SHP77 treated with DMSO at 0.1 percent for 48 hours (cell line): ENCODE data around the gene ACACB.

Experiments
- DNase-seq: peaks from one replicate; lab custom pipeline; 2025; lab: John Stamatoyannopoulos, UW

Gene ACACB

DNA sequence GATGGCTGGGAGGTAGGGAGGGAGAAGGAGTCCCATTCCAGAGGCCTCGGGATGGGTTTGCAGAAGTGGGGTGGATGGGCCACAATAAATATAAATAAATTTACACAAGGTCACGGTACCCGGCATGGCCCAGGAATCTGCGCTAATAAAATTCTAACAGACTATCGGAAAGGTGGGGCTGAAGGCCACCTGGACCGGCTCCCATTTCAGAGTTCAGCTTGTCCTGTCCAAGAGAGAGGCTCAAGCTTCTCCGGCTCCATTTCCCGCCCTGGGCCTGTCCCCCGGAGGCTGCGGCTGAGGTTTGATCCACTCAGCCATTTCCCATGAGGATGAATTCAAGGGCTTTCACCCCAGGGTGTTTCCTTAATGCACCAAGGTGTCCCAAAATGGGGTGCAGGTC, 162.5 kb downstream of the ACACB start:
- no peak for DNase-seq

DNA sequence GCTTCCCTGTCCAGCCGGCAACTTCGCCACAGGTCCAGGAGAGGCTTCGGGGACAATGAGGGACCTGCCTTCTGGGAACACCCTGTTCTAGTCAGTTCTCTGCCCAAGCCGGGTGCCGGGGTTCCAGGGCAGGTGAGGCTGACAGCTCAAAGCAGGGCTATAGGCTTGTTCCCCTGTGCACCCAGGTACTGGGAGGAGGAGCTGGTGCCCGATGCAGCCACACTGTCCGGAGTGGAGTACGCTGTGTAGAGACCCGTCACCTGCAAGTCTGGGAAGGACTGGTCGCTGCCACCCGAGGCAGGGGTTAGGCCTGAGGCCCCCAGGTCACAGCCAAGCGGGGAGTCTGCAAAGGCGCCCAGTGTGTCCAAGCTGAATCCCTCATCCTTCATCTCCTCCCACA, 163.1 kb downstream of the ACACB start:
- DNase-seq, result no peak

DNA sequence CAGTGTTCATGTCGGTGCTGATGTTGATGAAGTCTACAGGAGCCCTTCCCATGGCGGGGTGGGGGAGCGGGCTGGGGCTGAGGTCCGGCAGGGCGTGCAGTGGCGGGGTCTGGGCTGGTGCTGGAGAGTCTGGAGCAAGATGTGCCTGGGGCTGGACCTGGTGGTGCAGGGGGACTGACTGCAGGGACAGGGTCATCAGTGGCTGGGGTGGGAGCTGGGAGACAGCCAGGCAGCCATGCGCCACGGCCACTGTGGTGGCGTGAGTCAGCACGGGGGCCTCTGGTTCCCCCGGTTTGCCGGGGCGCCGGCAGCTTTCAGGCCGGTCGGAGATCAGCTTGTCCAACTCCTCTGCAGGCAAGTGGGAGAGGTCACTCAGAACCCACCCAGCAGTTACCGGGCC, 165.1 kb downstream of the ACACB start:
- no peak for DNase-seq

- no peak for DNase-seq
Observed at GRCh38 chr12:109284392-109284791, 168.0 kb downstream of the ACACB start.

DNA sequence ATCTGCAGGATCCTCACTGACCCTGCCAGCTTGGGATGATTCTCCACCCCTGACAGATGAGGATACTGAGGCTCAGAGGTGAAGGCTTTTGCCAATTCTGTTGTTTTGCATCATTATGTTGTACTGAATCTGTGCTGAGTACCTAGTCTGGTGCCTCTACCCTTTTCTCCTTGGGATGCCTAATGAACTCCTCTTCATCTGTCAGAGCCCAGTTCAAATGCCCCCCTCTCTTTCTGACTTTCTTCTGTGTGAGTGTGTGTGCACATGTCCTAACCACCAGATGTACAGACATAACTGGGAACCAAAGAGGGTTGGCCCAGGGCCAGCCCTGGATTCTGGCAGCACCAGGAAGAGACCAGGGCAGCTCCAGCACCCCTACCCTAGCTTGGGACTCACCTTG, 169.9 kb downstream of the ACACB start:
- no peak for DNase-seq

DNA sequence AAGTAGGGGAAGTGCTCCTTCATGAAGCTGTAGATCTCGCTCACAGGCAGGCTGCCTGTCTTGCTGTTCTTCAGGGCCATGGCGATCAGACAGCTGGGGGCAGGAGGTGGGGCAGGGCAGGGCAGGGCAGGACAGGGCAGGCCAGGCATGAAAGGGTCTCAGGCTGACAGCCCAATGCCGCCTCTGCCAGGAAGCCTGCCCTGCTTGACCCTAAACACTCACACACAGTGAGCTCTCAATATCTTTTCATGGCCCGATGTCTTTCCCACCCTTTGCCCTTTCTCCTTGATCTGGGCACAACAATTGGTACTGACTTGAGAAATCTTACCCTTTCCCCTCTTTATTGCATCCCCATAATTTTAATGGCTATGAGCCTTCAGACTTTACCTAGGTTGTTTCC, 170.3 kb downstream of the ACACB start:
- no peak for DNase-seq

DNA sequence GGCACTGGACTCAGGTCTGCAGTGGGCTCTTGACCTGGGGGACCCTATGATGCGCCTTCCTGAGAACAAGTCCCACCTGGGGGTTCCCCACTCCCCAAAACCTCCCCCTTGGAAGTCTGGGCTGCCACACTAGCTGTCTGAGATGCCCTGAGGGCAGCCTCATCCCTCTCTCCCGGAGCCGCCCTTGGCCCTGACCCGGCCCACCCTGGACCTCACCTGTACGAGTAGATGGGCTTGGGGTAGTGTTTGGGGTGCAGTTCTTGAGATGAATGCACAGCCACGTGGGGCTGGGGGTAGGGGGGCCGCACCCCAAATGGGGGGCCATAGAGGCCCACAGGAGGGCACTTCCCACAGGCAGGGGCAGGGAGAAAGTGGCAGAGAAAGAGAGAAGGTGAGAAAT, 170.8 kb downstream of the ACACB start:
- no peak for DNase-seq

GRCh38 chr12:109287811-109288469, 171.6 kb downstream of the ACACB start:
- DNase-seq, result no peak

GRCh38 chr12:109288571-109288970, 172.2 kb downstream of the ACACB start:
- no peak for DNase-seq

GRCh38 chr12:109289004-109289403, 172.6 kb downstream of the ACACB start:
- DNase-seq, result no peak

GRCh38 chr12:109289551-109289950, 173.2 kb downstream of the ACACB start:
- no peak for DNase-seq

- DNase-seq, result no peak
Observed at GRCh38 chr12:109290061-109290460, 173.7 kb downstream of the ACACB start.

DNA sequence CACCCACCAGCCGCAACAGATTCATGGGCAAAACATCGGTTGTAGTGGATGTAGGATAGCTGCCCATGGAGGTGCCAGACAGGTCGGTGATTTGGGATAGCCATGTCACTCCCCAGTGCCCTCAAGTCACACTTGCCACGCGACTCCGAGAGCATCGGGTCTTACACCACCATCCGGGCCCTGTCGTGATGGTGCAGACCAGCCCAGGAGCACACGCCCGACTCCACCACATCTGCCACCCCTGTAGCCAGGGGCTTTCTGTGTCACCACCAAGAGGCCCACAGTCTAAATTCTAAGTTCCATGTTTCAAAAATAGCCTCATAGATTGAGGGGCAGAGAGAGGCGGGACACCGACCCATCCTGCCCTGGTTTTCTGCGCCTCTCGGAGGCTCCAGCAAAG, 174.7 kb downstream of the ACACB start:
- DNase-seq, result no peak

GRCh38 chr12:109291521-109292341, 175.3 kb downstream of the ACACB start:
- DNase-seq, result peak; percentile 94

DNA sequence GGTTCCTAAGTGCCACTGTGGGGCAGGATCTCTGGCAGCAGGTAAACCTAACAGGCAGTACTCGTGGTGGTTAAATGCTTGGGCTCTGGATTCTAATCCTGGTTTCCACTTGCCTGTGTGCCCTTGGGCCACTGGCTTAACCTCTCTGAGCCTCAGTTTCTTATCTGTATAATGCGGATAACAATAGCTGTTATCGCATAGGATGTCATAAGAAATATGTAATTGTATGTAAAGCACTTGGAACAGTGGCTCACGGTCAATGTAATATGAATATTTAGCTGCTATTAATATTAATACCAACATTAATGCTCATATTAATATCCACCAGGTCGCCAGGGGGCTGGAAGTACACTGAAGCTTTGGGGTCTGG, 175.9 kb downstream of the ACACB start:
- DNase-seq, result no peak

DNA sequence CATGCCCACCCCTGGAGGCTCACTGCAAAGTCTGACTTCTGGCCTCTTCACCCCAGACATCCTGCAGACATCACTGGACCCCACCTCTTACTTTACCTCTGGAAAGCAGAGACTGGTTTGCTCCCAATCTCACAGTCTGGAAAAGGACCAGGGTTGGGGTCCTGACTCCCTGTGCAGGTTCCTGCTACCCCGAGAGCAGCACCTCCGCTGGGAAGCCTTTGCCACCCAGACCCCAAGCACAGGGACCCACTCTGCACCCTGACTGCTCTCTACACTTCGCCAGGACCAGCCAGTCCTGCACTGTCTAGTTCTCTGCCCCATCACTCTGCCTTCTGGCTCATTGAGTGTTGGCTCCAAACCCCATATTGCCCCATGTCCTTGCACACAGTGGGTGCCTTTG, 176.7 kb downstream of the ACACB start:
- DNase-seq, result no peak

DNA sequence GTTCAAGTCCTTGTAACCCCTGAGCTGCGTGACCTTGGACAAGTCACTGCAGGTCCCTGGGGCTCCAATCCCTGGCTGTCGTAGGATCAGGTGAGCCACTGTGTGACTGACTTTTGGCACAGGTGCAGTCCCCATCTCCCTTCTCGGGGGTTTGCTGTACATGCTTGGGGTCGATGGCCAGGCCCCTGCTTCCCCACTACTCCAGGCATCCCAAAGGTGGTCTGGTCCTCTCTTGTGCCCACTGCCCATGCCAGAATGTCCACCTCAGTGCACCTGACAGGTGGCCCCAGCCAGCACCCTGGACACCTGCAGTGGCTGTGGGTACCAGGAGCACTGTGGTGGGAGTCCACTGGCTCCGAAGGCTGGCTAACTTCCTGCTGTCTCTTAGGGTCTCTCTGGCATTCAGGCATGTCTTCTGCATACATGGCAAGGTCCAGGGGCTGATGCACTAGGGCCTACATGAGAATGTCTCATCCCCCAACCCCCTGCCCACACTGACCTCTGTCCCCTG, 178.0 kb downstream of the ACACB start:
- no peak for DNase-seq

GRCh38 chr12:109295764-109296425, 179.5 kb downstream of the ACACB start:
- DNase-seq, result no peak

- no peak for DNase-seq
Observed at GRCh38 chr12:109296431-109296830, 180.0 kb downstream of the ACACB start.

DNA sequence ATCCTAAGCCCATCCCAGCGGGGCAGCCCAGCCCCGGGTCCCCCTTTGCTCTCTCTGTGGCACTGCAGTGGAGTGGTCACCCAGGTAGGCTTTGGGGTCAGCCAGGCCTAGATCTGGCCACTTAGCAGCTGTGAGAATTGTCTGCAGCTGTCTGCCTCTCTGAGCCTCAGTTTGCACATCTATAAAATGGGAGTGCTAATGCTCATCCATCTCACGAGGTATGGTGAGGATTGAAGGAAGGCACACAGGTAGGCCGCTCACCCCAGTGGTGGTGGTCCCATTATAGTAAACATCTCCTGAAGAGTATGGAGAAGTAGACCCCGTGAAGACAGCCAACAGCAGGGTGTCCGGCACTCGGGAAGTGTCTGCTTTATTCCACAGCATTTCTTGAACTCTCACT, 183.5 kb downstream of the ACACB start:
- no peak for DNase-seq

DNA sequence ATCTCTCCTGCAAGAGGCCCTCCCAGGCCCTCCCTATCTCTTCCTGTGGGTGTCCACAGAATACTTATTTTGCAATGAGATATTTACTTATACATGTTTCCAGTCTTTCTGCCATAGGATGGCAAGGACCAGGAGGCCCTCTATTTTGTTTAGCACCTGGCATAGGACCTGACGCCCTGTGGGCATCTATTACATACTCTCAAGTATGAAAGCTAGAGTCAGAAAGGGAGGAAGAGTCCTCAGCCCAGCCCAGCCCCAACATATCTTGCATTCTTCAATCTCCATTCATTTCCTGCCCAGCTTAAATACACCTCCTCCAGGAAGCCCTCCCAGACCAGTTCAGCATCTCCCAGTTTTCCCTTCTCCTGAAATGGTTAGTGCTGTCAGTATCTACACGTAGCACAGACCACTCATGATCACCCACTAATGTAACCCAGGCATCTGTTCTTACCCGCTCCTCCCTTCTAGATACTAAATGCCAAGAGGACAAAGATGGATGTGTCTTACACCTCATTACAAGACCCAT, 185.3 kb downstream of the ACACB start:
- DNase-seq, result no peak

GRCh38 chr12:109302358-109302757, 186.0 kb downstream of the ACACB start:
- no peak for DNase-seq

- no peak for DNase-seq
Observed at GRCh38 chr12:109302770-109303169, 186.4 kb downstream of the ACACB start.
